Fibroblast of pulmonary artery (primary cell): ENCODE results near the gene DOCK4.

Experiments used
- DNase-seq: peaks from one replicate; pipeline ENCODE4 v3.0.0-alpha.2; 2010; ENCODE audit warnings: low read depth
- H3K4me3 ChIP-seq: replicated peaks from 2 replicates; pipeline ENCODE4 v1.5.1; 2011; ENCODE audit warnings: low read depth, mild to moderate bottlenecking, control low read depth, low read length, moderate library complexity
- CTCF ChIP-seq: IDR thresholded peaks from 2 replicates; pipeline ENCODE4 v1.5.1; 2011; ENCODE audit warnings: mild to moderate bottlenecking, control low read depth, low read length, inconsistent platforms; ENCODE audit errors: missing control alignments

The DOCK4 gene

GRCh38 chr7:111756687-111757178 lies 449.5 kb downstream of the DOCK4 start:
- H3K4me3 ChIP-seq = peak overlapping the region; percentile 27
- no peak for TF ChIP-seq CTCF
- DNase-seq = peak; percentile 92

GRCh38 chr7:111755383-111755782 lies 450.8 kb downstream of the DOCK4 start:
- no peak for DNase-seq
- TF ChIP-seq CTCF = no peak

DNA sequence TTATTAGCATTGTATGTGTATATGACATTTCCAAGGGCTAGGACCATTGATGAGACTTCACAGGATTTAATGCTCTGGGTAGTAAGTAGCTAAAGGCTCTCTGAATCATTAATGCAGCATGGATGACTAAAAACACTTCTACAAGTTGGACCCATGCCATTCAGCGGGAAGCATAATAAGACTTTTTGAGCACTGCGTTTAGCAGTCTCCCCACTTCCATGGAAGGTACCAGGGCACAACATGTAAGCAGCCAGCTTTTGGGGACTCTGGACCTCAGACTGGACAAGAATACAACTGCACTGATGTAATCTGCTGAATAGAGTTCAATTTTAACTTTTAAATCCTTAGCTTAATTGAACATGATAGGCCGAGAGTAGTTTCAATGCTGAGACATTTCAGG lies 452.2 kb downstream of the DOCK4 start:
- no peak overlapping the region for H3K4me3 ChIP-seq
- no peak for TF ChIP-seq CTCF
- DNase-seq = no peak

More at GRCh38 chr7:111755383-111755782, 450.8 kb downstream of the DOCK4 start:
- H3K4me3 ChIP-seq = no peak overlapping the region

DNA sequence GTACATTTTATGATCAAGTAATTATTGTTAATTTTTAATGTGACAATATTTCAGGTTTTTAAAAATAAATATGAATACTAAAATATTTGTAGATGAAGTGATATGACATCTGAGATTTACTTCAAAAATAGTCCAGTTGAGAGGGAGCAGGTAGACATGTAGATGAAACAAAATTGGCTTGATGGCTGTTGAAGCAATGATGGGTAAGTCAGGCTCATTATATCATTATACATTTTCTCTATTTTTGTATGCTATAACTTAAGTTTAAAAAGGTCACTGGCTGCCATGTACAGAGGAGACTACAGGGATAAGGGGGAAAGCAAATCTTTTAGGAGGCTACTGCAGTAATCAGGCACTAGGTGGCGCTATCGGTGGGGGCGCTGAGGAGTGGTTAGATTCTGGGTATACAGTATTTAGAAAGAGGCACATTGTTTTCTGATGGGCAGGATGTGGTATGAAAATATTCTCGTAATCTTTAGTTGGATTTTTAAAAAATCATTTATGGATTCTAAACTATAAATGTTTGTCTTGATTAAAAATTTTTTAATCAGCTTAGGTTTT lies 454.1 kb downstream of the DOCK4 start:
- peak; percentile 97 for TF ChIP-seq CTCF
- H3K4me3 ChIP-seq = no peak overlapping the region
- DNase-seq = peak; percentile 78

GRCh38 chr7:111750878-111751277 lies 455.3 kb downstream of the DOCK4 start:
- DNase-seq = no peak
- no peak overlapping the region for H3K4me3 ChIP-seq
- no peak for TF ChIP-seq CTCF

GRCh38 chr7:111750228-111750627 lies 456.0 kb downstream of the DOCK4 start:
- no peak for DNase-seq
- TF ChIP-seq CTCF = no peak
- H3K4me3 ChIP-seq = no peak overlapping the region

DNA sequence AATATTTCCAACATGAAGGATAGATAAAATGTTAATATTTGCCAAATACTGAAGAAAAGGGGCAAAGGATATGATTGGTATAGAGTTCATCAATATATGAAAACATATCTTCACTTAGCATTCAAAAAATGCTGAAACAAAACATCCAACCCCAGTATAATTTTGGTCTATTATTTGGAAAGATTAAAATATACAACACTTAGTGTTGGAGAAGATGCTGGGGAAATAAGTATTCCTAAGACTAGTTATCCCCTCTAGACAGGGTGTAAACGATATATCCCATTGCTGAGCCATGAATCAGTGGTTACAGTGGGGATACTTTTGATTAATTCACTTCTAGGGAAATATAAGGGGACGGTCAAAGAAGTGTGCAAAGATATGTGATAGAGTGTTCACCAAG lies 456.6 kb downstream of the DOCK4 start:
- no peak overlapping the region for H3K4me3 ChIP-seq
- no peak for DNase-seq
- no peak for TF ChIP-seq CTCF
